ENCODE measurements around the gene WDR1. TPM values are rescaled to one million over a fixed set of nuclear protein-coding genes. Genes with fewer than 3 reads are reported as not detected.
"Not testable (repeated sequence)": the region's sequence is repeated elsewhere in the genome, so short reads cannot be mapped to it uniquely, and the experiment has no call there.

Gene WDR1
- total RNA-seq, 1 donor from 2014 or later, result 157 TPM

DNA sequence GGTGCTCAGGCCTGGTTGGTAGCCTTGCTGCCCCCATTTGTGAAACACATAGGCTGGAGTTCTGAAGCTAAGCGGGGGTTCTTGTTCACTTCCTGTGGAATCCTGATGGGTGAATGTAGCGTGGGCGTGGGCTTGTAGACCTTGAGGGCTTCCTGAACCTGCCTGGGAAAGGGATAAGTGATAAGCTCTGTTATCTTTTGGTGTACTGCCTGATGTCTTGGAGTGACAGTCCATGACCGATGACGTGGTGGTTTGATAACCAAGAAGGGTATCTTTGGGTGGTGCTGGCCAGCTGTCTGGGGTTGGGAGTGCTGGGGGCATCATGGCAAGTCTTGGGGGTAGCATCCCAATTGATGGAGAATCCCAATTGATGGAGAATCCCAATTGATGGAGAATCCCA, 17.5 kb upstream of the WDR1 start:
- Histone ChIP-seq H3K36me3 (no peaks in the 10 kb centered on the region), H3K4me3 (no peak overlapping the region), H3K4me1 (peaks cover 16% of the 10 kb centered on the region), H3K9me3 (replicated peaks) (no peaks in the 10 kb centered on the region), H3K27me3 (ENCODE audit: low read depth) (peaks cover 2% of the 10 kb centered on the region), H3K27ac (replicated peaks) (no peak overlapping the region)
- DNase-seq, result no peak
- intact Hi-C loops (cut with micrococcal nuclease), result no loop called here
- TF ChIP-seq, protein P1, sequence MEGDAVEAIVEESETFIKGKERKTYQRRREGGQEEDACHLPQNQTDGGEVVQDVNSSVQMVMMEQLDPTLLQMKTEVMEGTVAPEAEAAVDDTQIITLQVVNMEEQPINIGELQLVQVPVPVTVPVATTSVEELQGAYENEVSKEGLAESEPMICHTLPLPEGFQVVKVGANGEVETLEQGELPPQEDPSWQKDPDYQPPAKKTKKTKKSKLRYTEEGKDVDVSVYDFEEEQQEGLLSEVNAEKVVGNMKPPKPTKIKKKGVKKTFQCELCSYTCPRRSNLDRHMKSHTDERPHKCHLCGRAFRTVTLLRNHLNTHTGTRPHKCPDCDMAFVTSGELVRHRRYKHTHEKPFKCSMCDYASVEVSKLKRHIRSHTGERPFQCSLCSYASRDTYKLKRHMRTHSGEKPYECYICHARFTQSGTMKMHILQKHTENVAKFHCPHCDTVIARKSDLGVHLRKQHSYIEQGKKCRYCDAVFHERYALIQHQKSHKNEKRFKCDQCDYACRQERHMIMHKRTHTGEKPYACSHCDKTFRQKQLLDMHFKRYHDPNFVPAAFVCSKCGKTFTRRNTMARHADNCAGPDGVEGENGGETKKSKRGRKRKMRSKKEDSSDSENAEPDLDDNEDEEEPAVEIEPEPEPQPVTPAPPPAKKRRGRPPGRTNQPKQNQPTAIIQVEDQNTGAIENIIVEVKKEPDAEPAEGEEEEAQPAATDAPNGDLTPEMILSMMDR (IDR thresholded peaks at IDR 0.05; ENCODE audit: borderline replicate concordance), result no peak

DNA sequence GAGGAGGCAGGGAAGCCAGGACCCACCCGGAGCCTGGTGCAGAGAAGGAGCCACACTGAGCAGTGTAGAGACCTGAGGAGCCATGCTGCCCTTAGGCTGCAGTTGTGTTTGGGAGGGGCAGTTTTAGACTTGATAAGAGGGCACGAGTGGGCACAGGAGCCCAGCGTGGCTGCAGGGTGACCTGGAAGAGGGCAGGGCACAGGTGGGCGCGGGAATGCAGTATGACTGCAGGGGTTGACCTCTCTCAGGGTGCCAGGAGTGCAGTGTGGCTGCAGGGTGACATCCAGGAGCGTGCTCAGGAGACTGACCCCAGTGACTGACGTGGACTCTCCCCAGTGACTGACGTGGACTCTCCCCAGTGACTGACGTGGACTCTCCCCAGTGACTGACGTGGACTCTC, 14.6 kb upstream of the WDR1 start:
- Histone ChIP-seq H3K4me3 (no peak overlapping the region), H3K4me1 (peaks cover 16% of the 10 kb centered on the region), H3K9me3 (replicated peaks) (no peaks in the 10 kb centered on the region), H3K36me3 (no peaks in the 10 kb centered on the region), H3K27ac (replicated peaks) (no peak overlapping the region), H3K27me3 (ENCODE audit: low read depth) (no peaks in the 10 kb centered on the region)
- TF ChIP-seq, protein P1 (IDR thresholded peaks at IDR 0.05; ENCODE audit: borderline replicate concordance), result no peak
- intact Hi-C loops (cut with micrococcal nuclease), result no loop called here
- no peak for DNase-seq

DNA sequence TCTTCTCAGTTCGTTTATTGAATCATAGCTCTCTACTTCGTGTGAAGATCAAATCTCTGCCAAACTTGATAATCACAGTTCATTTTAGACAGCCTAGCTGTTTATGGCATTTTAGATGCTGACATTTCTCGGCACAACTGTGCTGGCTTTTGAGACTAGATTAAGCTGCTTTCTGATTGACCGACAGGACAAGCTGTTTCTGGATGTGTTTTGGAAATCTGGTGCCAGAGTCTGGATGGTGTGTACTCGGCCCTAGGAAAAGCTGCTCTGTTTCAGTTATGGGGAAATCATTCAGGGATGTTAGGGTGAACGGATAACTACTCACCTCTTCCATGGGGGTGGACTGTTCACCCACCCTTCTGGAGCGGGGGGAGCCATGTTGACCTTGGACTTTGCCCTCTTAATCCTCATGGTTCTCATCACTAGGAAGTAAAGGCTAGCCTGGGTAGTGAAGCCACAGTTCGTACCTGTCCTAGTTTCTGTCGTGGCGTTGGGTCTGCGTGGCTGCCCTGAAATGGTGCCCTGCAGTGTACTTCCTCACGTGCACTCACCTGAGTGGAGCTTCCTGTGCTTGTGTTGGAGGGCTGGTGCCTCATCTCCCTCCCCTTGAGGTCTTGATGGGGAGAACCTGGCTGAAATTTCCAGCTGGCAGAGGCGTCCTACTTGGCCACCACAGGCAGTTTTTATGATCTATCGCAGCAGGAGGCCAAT, 13.7 kb upstream of the WDR1 start:
- no peaks in the 10 kb centered on the region for H3K9me3 ChIP-seq (replicated peaks)
- no peaks in the 10 kb centered on the region for H3K27me3 ChIP-seq (ENCODE audit: low read depth)
- DNase-seq, result no peak
- H3K27ac ChIP-seq (replicated peaks), result no peak overlapping the region
- TF ChIP-seq, protein P1 (IDR thresholded peaks at IDR 0.05; ENCODE audit: borderline replicate concordance), result no peak
- no peaks in the 10 kb centered on the region for H3K36me3 ChIP-seq
- H3K4me1 ChIP-seq, result peaks cover 16% of the 10 kb centered on the region
- no peak overlapping the region for H3K4me3 ChIP-seq
- intact Hi-C loops (cut with micrococcal nuclease), result no loop called here

DNA sequence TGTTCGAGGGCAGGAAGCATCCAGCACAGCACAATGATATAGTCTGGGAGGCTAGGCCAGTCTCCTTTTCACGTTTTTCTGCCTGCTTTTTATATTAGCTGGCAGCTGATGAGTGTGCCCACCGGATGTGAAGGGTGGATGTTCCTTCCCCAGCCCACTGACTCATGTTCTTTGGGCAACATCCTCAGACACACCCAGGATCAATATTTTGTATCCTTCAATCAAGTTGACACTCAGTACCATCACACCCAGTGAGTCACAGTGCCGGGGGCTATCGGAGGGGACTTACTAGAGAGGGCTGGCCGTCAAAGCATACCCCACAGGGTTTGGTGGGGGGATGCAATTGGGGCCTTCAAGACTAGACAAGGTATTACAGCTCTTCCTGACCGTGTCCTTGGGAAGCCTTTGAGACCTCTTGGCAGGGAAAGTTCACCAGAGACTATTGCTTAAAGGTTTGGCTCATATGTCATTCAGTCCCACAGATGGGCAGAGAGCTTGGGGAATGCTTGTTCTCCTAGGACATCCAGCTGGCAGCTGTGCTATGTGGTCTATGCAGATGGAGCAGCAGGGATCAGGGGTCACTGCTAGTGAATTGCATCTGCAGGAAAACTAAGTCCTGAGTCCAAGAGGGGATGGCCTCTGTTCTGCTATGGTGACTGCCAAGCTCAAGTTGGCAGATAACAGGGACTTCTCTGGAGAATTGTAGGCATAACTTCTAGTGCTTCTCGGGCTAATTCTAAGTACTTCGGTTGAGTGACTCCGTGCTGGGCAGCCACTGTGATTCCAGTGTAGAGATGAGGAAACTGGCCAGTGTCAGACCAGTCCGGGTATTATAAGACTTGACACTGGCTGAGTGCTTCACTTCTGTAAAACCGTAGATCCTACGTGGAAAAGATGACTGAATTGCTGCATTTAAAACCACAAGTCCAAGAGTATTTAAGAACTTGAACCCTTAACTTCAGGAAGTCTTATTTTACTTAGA, 12.9 kb upstream of the WDR1 start:
- H3K27ac ChIP-seq (replicated peaks), result no peak overlapping the region

DNA sequence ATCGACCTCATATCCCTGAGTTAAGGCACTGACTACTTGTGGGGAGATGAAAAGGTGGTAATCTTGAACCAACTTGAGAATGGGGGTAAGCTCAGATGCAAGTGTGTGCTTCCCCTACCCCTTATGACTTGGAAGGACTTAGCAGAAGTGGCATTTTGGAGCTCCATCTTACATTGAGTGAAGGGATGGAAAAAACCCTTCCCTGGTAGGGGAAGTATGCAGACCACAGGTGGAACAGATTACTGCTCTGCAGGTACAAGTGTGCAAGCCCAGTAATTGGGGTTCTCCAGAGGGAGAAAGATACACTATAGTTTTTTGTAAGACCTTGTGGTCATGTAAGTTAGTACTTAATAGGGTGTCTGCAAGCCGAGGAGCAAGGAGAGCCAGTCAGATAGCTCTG, 12.2 kb upstream of the WDR1 start:
- intact Hi-C loops (cut with micrococcal nuclease), result no loop called here
- TF ChIP-seq, protein P1 (IDR thresholded peaks at IDR 0.05; ENCODE audit: borderline replicate concordance), result no peak

More for the DNA sequence above, 12.9 kb upstream of the WDR1 start:
- H3K4me1 ChIP-seq, result peaks cover 18% of the 10 kb centered on the region
- TF ChIP-seq, protein P1 (IDR thresholded peaks at IDR 0.05; ENCODE audit: borderline replicate concordance), result no peak
- no peak for DNase-seq
- H3K4me3 ChIP-seq, result no peak overlapping the region
- intact Hi-C loops (cut with micrococcal nuclease), result no loop called here
- H3K36me3 ChIP-seq, result no peaks in the 10 kb centered on the region
- H3K9me3 ChIP-seq (replicated peaks), result no peaks in the 10 kb centered on the region
- H3K27me3 ChIP-seq (ENCODE audit: low read depth), result no peaks in the 10 kb centered on the region

GRCh38 chr4:10127531-10127930, 10.9 kb upstream of the WDR1 start:
- DNase-seq; H3K9me3 ChIP-seq (replicated peaks); intact Hi-C loops (cut with micrococcal nuclease); H3K27me3 ChIP-seq (ENCODE audit: low read depth); H3K27ac ChIP-seq (replicated peaks); H3K4me3 ChIP-seq; H3K36me3 ChIP-seq: not testable (repeated sequence)
- H3K4me1 ChIP-seq, result peaks cover 35% of the 10 kb centered on the region

More for the DNA sequence above, 12.2 kb upstream of the WDR1 start:
- H3K9me3 ChIP-seq (replicated peaks), result no peaks in the 10 kb centered on the region
- no peak for DNase-seq
- H3K4me1 ChIP-seq, result peaks cover 25% of the 10 kb centered on the region
- no peaks in the 10 kb centered on the region for H3K27me3 ChIP-seq (ENCODE audit: low read depth)
- H3K27ac ChIP-seq (replicated peaks), result no peak overlapping the region
- no peak overlapping the region for H3K4me3 ChIP-seq
- H3K36me3 ChIP-seq, result no peaks in the 10 kb centered on the region
